ENCODE data around the gene SLC66A1.
"Not testable (repeated sequence)": the region's sequence is repeated elsewhere in the genome, so short reads cannot be mapped to it uniquely, and the experiment has no call there.

The SLC66A1 gene, protein sequence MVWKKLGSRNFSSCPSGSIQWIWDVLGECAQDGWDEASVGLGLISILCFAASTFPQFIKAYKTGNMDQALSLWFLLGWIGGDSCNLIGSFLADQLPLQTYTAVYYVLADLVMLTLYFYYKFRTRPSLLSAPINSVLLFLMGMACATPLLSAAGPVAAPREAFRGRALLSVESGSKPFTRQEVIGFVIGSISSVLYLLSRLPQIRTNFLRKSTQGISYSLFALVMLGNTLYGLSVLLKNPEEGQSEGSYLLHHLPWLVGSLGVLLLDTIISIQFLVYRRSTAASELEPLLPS

DNA sequence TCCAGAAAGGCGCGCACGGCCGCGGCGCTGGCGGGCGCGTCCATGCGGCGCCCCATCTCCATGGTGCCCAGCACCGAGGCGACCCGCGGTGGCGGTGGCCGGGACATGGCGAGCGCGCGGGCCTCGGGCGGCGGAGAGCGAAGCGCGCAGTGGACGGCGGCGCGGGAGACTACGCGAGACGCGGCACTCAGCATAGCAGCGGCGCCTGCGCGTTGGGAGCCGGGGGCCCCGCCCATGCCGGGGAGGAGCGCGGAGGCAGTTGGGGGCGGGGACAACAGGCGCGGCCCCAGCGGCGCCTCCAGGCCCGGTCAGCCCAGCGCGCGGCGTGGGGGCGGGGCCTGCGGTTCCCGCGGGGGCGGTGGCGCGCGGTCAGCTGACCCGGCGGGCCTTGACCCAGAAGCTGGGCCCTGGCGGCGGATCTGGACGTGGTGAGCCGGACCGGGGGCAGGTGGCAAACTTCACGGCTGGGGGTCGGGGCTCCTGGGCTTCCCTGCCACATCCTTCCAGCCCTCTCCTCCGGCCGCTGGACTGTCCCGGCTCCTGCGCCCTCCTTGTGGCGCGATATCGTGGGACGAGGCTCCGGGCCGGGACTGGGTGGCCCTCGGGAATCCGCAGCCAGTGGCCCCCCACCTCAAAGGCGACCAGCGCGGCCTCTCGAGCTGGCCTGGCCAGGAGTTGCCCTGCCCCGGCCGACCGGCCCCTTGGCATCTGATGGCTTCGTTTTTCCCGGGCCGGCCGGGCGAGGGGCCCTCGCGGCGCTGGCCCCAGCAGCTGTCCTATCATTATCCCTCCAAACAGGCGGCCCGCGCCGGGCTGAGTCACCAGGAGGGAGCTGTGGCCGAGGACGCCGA lies at the start of gene SLC66A1, which contains the start of gene AKR7A2:
SLC66A1 (plus strand) TSS at position 396 of the 851 bp plus-strand sequence. CDS start 5,352 bp downstream, outside the sequence.
AKR7A2 (minus strand) TSS at position 214 of the 851 bp plus-strand sequence; CDS start at position 194, 20 bp downstream.
- peak; percentile 89 for DNase-seq

DNA sequence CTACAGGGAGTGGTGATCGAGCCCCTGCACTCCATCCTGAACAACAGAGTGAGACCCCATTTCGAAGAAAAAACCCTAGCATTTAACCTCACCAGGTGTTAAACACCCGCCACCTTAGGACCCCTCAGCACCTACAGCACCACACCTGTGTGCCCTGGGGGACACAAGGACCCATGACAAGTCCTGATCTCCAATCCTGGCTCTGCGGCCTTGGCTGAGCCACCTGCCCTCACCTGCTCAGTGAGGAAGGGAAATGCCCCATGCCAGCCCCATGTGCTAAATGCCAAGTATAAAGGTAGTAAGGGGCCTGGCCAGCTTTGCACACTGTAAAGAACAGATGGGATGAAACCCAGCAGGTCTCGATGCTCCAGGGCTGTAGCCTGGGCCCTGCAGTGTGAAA lies 49.4 kb upstream of the SLC66A1 start:
- DNase-seq, result no peak

DNA sequence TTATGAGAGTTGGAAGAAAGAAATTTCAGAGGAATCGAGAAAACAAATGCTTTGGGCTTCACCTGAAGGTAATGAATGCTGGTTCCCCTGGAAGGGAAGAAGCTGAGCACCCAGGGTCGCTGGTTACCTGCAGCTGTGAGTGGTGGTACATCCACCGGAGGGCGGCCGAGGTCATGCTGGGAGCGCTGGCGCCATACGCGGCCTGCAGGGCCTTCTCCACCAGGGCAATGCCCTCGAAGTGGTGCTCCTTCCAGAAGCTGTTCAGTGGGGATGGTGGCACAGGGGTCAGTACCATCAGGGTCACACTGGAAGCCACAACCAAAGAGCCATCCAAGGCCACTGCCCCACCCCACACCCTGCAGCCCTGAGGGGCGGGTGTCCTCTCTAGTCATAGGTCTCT lies 43.7 kb upstream of the SLC66A1 start:
- no peak for DNase-seq

DNA sequence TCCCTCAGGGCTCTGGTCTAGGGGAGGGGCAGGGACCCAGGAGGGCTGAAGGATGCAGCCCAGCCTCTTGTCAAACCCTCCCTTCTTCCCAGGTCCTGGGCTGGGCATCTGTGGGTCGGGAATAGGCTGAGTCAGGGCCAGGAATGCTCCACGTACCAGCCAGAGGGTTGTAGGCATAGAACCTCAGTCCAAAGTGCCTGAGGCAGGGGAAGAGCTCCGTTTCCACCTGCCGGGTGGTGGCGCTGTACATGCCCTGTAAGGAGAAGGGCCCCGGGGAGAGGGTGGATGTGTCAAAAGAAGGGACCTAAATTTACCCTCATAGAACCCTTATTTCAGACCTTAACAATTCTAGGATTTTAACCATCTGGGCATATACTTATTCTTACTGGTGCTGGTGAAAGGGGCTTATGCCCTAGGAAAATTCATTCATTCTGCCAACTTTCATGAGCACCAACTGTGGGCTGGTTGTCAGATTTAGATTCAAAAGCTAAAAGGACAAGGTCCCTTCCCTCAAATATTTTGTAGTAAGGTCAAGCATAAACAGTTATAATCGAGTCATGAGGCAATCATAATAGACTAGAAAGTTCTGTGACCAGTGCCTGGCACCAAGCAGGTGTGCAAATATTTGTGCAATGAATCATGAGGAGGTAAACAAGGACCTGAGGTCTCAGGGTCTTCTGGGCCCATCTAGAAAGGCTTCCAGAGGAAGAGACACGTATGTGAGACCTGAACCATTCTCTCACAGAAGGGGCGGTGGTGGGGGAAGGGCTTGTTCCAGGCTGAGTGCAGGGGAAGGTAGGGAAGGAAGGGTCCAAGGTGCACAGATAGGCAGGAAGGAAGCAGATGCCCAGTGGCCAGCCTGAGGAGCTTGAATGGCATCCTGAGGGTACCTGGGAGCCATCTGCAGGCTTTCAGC lies 42.4 kb upstream of the SLC66A1 start:
- DNase-seq, result not testable (repeated sequence)

DNA sequence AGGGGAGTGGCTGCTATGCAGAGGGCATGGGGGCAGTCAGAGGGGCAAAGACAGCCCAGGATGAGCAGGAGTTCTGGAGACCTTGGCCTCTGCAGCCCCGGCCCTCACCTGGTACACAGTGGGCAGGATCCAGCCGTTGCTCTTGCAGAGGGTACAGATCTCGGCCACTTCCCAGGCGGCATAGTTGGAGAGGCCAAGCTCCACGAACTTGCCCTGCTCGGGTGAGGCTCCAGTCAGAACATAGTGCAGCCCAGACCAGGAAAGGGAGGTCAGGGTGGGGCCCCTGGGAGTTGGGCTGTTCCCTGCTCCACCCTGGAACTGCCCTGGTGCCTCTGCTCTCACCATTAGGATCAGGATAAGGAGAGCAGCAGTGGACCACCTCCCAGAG lies 41.8 kb upstream of the SLC66A1 start:
- DNase-seq, result not testable (repeated sequence)

DNA sequence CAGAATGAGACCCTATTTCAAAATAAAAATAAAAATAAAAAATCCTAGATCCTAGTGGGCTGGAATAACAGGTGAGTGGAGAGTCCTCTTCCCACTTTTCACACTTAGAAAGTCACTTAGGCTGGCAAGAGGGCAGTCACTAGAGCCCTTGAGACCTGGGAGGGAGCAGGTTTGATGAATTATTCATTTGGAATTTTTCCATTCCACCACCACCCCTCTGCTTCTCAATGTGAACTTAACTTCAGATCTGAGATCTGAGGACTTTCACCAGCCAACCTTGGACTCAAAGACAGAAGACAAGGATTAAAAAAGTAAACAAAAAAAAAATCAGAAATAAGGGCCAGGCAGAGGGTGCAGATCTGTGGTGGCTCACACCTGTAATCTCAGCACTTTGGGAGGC lies 40.1 kb upstream of the SLC66A1 start:
- no peak for DNase-seq

DNA sequence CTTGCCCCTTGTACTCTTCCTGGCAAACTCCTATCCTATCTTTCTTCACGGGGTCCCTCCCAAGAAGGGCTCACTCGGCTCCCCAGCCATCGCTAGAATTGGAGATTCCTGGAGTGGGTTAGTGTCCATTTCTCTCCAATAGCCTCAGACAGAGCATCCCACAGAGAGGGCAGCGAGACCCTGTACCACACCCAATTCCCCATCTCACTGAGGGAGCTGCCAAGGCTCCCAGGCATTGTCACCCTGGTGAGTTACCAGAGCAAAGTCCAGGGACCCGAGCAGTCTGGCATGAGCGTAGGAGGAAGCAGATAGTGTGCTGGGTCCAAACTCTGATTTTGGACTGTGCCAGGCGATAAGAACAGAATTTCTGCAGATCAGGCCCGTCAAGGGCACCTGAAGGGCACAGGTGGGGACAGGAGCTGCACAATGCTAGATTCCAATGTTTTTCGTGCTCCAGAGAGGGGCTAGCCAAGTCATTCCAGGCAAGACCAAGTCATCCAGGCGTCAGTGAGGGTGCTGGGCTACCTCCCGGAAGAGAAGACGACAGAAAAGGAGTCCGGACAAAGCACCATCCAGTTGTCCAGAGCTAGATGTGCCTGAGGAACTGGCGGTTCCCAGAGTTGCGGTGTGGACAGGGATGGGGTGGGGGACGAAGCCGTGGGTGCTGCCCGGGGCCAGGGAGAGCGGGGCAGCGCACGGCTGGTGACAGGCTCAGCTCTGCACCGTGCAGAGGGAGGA lies 38.9 kb upstream of the SLC66A1 start:
- DNase-seq, result no peak

DNA sequence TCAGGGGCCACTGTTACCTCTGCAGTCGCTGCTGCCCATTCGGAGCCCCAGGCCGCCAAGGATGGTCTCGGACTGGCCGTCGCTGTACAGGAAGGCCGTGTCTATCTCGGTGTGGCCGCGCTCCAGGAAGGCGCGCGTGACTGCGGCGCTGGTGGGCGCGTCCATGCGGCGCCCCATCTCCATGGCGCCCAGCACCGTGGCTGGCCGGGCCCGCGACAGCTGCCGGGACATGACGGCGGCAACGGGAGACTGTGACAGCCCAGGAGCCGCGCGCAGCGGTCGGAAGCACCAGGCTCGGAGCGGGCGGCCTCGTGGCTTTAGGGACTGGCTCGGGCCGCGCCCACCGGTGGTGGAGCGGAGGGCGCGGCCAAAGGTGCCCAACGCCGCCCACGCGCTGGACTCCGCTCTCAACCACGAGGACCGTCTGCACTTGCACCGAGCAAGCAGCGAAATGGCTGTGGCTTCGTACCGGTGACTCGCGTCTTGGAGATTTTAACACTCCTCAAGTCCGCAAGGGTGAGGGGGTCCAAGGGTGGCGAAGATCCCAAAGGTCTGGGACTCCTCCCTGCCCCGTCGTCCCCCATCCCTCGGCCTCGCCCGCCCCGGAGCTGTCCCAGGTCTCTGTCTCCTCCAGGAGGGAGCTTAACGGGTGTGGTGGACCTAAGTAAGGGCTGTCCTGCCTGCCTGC lies 38.1 kb upstream of the SLC66A1 start:
- DNase-seq, result not testable (repeated sequence)

DNA sequence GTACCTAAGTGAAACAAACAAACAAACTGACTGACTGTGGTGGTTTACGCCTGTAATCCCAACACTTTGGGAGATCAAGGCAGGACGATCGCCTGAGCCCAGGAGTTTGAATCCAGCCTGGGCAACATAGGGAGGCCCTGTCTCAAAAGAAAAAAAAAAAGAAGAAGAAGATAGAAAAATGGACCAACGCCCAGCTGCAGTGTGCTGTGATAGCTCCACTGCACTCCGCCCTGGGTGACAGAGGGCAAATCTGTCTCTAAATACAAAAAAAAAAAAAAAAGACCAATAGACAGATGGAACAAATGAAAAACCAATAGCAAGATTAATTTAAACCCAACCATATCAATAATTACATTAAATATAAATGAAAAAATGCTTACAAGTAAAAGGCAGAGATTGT lies 37.5 kb upstream of the SLC66A1 start:
- DNase-seq, result no peak

DNA sequence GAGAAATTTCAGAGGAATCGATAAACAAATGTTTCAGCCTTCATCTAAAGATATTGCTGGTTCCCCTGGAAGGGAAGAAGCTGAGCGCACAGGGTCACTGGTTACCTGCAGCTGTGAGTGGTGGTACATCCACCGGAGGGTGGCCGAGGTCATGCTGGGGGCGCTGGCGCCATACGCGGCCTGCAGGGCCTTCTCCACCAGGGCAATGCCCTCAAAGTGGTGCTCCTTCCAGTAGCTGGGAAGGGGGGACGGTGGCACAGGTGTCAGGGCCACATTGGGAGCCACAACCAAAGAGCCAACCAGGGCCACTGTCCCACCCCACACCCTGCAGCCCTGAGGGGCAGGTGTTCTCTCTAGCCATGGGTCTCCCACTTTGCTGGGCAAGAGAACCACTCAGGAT lies 28.2 kb upstream of the SLC66A1 start:
- DNase-seq, result no peak

DNA sequence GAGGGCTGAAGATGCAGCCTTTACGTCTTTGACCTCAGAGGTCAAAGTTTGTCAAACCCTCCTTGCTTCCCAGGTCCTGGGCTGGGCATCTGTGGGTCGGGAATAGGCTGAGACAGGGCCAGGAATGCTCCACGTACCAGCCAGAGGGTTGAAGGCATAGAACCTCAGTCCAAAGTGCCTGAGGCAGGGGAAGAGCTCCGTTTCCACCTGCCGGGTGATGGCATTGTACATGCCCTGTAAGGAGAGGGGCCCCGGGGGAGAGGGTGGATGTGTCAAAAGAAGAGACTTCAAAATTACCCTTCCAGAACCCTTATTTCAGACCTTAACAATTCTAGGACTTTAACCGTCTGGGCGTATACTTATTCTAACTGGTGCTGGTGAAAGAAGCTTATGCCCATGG lies 27.2 kb upstream of the SLC66A1 start:
- DNase-seq, result no peak

DNA sequence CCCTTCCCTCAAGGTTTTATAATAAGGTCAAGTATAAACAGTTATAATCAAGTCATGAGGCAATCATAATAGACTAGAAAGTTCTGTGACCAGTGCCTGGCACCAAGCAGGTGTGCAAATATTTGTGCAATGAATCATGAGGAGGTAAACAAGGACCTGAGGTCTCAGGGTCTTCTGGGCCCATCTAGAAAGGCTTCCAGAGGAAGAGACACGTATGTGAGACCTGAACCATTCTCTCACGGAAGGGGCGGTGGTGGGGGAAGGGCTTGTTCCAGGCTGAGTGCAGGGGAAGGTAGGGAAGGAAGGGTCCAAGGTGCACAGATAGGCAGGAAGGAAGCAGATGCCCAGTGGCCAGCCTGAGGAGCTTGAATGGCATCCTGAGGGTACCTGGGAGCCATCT lies 26.8 kb upstream of the SLC66A1 start:
- not testable (repeated sequence) for DNase-seq

DNA sequence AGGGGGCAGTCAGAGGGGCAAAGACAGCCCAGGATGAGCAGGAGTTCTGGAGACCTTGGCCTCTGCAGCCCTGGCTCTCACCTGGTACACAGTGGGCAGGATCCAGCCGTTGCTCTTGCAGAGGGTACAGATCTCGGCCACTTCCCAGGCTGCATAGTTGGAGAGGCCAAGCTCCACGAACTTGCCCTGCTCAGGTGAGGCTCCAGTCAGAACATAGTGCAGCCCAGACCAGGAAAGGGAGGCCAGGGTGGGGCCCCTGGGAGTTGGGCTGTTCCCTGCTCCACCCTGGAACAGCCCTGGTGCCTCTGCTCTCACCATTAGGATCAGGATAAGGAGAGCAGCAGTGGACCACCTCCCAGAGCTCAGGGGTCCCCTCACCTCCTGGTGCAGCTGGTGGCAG lies 26.3 kb upstream of the SLC66A1 start:
- not testable (repeated sequence) for DNase-seq

DNA sequence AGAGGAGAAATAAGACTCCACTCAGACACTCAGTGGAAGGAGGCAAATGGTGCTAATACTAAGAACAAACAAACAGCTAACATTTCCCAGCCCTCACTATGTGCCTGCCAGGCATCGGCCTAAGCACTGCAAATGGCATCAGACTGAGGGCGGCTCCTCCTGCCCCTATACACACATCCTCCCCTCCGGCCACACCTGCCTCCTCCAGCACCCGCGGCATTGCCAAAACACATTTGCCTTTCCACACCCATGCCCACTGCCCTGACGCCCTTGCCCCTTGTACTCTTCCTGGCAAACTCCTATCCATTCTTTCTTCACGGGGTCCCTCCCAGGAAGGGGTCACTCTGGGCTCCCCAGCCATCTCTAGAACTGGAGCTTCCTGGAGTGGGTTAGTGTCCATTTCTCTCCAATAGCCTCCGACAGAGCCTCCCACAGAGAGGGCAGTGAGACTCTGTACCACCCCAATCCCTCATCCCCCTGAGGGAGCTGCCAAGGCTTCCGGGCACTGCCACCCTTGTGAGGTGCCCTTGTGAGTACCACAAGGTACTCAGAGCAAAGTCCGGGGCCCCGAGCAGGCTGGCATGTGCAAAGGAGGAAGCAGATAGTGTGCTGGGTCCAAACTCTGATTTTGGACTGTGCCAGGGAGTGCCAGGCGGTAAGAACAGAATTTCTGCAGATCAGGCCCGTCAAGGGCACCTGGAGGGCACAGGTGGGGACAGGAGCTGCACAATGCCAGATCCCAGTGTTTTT lies 24.5 kb upstream of the SLC66A1 start:
- DNase-seq, result no peak

DNA sequence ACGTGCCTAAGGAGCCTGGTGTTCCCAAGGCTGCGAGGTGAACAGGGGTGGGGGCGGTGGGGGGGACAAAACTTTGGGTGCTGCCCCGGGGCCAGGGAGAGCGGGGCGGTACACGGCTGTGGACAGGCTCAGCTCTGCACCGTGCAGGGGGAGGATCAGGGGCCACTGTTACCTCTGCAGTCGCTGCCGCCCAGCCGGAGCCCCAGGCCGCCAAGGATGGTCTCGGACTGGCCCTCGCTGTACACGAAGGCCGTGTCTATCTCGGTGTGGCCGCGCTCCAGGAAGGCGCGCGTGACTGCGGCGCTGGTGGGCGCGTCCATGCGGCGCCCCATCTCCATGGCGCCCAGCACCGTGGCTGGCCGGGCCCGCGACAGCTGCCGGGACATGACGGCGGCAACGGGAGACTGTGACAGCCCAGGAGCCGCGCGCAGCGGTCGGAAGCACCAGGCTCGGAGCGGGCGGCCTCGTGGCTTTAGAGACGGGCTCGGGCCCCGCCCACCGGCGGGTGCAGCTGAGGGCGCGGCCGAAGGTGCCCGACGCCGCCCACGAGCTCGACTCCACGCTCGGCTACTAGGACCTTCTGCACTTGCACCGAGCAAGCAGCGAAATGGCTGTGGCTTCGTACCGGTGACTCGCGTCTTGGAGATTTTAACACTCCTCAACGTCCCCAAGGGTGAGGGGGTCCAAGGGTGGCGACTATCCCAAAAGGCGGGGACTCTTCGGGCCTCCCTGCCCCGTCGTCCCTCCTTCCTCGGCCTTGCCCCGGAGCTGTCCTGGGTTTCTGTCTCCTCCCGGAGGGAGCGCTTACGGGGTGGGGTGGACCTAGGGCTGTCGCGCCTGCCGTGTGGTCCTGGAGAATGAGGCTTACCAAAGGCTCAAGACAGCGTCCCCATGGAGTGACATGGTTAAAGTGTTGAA lies 23.5 kb upstream of the SLC66A1 start, which contains the start of gene AKR7A3:
AKR7A3 (minus strand) TSS at position 447 of the 918 bp plus-strand sequence; CDS start at position 386, 61 bp downstream.
- DNase-seq, result peak; percentile 47

DNA sequence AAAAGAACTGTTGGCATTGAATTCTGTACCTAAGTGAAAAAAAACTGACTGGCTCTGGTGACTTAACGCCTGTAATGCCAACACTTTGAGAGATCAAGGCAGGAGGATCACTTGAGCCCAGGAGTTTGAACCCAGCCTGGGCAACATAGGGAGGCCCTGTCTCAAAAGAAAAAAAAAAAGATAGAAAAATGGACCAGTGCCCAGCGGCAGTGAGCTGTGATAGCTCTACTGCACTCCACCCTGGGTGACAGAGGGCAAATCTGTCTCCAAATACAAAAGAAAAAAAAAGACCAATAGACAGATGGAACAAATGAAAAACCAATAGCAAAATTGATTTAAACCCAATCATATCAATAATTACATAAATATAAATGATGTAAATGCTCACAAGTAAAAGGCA lies 22.9 kb upstream of the SLC66A1 start:
- DNase-seq, result no peak

DNA sequence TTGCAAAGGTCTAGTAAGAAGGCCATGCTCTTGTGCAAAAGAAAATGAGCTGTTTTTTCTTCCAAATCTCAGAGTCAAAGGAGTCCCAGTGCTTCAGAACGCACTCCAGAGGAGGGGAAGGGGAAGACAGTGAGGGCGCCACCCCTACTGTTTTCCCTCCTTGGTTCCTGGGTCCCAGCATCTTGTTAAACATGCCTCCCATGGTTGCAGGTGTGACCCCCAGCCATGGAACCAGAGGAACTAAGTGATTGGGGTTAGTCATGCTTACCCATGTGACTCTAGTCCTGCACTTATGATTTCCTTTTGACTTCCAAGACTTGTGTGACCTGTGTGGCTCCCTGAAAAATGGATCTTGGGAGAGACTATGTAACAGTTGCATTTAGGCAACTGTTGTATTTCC lies 17.5 kb upstream of the SLC66A1 start:
- DNase-seq, result no peak

DNA sequence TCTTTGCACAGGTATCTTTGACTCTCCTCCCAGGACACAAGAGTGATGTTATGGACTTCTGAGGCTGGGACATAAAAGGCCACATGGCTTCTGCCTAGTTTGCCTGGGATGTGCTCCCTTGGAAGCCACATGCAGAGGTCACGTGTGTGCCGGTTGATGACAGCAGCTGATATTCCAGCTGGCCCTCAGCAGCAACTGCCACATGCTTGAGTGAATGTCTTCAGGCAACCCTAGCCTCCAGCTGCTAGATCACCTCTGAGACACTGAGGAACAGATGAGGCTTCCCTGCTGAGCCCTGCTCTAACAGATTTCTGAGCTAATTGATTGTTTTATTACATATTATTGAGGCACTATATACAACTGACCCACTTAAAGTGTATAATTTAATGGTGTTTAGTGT lies 11.9 kb upstream of the SLC66A1 start:
- DNase-seq, result no peak

DNA sequence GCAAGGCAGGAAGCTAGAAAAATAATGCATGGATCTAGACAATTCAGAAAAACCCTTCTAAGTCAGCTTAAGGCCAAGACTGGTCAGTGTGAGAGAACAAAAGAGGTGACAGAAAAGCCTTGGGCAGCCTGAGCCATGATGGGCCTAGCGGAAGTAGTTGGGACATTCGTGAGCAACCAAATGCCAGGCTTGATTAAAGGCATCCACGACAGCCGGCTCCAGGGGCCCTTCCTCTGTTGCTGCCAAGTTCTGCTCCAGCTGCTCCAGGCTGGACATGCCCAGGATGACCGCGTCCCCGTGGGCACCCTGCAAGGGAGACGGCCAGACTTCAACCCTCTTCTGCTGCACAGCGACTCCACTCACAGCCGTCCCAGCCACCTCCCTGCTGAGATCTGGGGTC lies 8.0 kb upstream of the SLC66A1 start:
- not testable (repeated sequence) for DNase-seq

DNA sequence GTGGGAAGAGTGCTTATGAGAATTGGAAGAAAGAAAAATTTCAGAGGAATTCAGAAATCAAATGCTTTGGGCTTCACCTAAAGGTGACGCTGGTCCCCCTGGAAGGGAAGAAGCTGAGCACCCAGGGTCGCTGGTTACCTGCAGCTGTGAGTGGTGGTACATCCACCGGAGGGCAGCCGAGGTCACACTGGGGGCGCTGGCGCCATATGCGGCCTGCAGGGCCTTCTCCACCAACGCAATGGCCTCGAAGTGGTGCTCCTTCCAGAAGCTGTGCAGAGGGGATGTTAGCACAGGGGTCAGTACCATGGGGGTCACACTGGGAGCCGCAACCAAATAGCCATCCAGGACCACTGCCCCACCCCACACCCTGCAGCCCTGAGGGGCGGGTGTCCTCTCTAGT lies 6.2 kb upstream of the SLC66A1 start:
- no peak for DNase-seq
